ENCODE data around the gene PLEKHH2. TPM values are rescaled to one million over a fixed set of nuclear protein-coding genes. Genes with fewer than 3 reads are reported as not detected.
"Not testable (repeated sequence)": the region's sequence is repeated elsewhere in the genome, so short reads cannot be mapped to it uniquely, and the experiment has no call there.

The PLEKHH2 gene
- total RNA-seq, 3 donors from 2014 or later: 0.16 to 0.33 (median 0.26) TPM

- no peaks in the 10 kb centered on the region for H3K4me1 Mint-ChIP-seq (ENCODE audit: low read depth)
- ATAC-seq (no peak), DNase-seq (no peak)
- peaks cover 17% of the 10 kb centered on the region for H3K27me3 Mint-ChIP-seq (ENCODE audit: low read depth)
- H3K36me3 Mint-ChIP-seq (ENCODE audit: insufficient read depth): no peaks in the 10 kb centered on the region
- H3K9me3 Mint-ChIP-seq: no peaks in the 10 kb centered on the region
- H3K4me3 Mint-ChIP-seq: no peak overlapping the region
Measured at GRCh38 chr2:43616967-43617680, 19.9 kb upstream of the PLEKHH2 start.

GRCh38 chr2:43619511-43619910 is 17.5 kb upstream of the PLEKHH2 start:
- Mint-ChIP-seq H3K4me3 (no peak overlapping the region), H3K27me3 (ENCODE audit: low read depth) (peaks cover 20% of the 10 kb centered on the region), H3K36me3 (ENCODE audit: insufficient read depth) (no peaks in the 10 kb centered on the region), H3K4me1 (ENCODE audit: low read depth) (no peaks in the 10 kb centered on the region), H3K9me3 (no peaks in the 10 kb centered on the region)
- ATAC-seq (no peak), DNase-seq (no peak)

GRCh38 chr2:43622931-43623451 is 14.1 kb upstream of the PLEKHH2 start:
- ATAC-seq (no peak), DNase-seq (no peak)
- no peaks in the 10 kb centered on the region for H3K36me3 Mint-ChIP-seq (ENCODE audit: insufficient read depth)
- peaks cover 10% of the 10 kb centered on the region for H3K27me3 Mint-ChIP-seq (ENCODE audit: low read depth)
- H3K9me3 Mint-ChIP-seq: no peaks in the 10 kb centered on the region
- no peak overlapping the region for H3K4me3 Mint-ChIP-seq
- no peaks in the 10 kb centered on the region for H3K4me1 Mint-ChIP-seq (ENCODE audit: low read depth)

GRCh38 chr2:43631618-43632317 is 5.3 kb upstream of the PLEKHH2 start:
- no peak overlapping the region for H3K4me3 Mint-ChIP-seq
- peaks cover 41% of the 10 kb centered on the region for H3K27me3 Mint-ChIP-seq (ENCODE audit: low read depth)
- H3K9me3 Mint-ChIP-seq: no peaks in the 10 kb centered on the region
- ATAC-seq (no peak), DNase-seq (no peak)
- H3K4me1 Mint-ChIP-seq (ENCODE audit: low read depth): peaks cover 8% of the 10 kb centered on the region
- H3K36me3 Mint-ChIP-seq (ENCODE audit: insufficient read depth): no peaks in the 10 kb centered on the region

- H3K36me3 Mint-ChIP-seq (ENCODE audit: insufficient read depth): no peaks in the 10 kb centered on the region
- ATAC-seq (no peak), DNase-seq (no peak)
- peaks cover 13% of the 10 kb centered on the region for H3K4me1 Mint-ChIP-seq (ENCODE audit: low read depth)
- no peak overlapping the region for H3K4me3 Mint-ChIP-seq
- H3K27me3 Mint-ChIP-seq (ENCODE audit: low read depth): peaks cover 37% of the 10 kb centered on the region
- peaks cover 5% of the 10 kb centered on the region for H3K9me3 Mint-ChIP-seq
Measured at GRCh38 chr2:43634604-43635306, 2.3 kb upstream of the PLEKHH2 start.

- Mint-ChIP-seq H3K4me3 (peak overlapping the region; percentile 39), H3K27me3 (ENCODE audit: low read depth) (peaks cover 36% of the 10 kb centered on the region), H3K4me1 (ENCODE audit: low read depth) (peaks cover 13% of the 10 kb centered on the region)
- not testable (repeated sequence) for ATAC-seq; DNase-seq; H3K36me3 Mint-ChIP-seq (ENCODE audit: insufficient read depth); H3K9me3 Mint-ChIP-seq
Measured at GRCh38 chr2:43636153-43636552, 907 bp upstream of the PLEKHH2 start.

GRCh38 chr2:43636621-43637020 is 439 bp upstream of the PLEKHH2 start:
- Mint-ChIP-seq H3K27me3 (ENCODE audit: low read depth) (peaks cover 33% of the 10 kb centered on the region), H3K4me1 (ENCODE audit: low read depth) (peaks cover 13% of the 10 kb centered on the region), H3K36me3 (ENCODE audit: insufficient read depth) (no peaks in the 10 kb centered on the region), H3K4me3 (peak overlapping the region; percentile 85), H3K9me3 (peaks cover 5% of the 10 kb centered on the region)
- DNase-seq (no peak), ATAC-seq (peak; percentile 27 to 36)

- Mint-ChIP-seq H3K4me1 (ENCODE audit: low read depth) (peaks cover 3% of the 10 kb centered on the region), H3K36me3 (ENCODE audit: insufficient read depth) (no peaks in the 10 kb centered on the region), H3K4me3 (no peak overlapping the region), H3K9me3 (peaks cover 5% of the 10 kb centered on the region), H3K27me3 (ENCODE audit: low read depth) (no peaks in the 10 kb centered on the region)
- DNase-seq: no peak
- no peak for ATAC-seq
Measured at GRCh38 chr2:43642363-43642762, 5.3 kb downstream of the PLEKHH2 start.

GRCh38 chr2:43643680-43644079 is 6.6 kb downstream of the PLEKHH2 start:
- H3K4me1 Mint-ChIP-seq (ENCODE audit: low read depth): no peaks in the 10 kb centered on the region
- no peaks in the 10 kb centered on the region for H3K27me3 Mint-ChIP-seq (ENCODE audit: low read depth)
- DNase-seq (no peak), ATAC-seq (no peak)
- no peak overlapping the region for H3K4me3 Mint-ChIP-seq
- no peaks in the 10 kb centered on the region for H3K36me3 Mint-ChIP-seq (ENCODE audit: insufficient read depth)
- peaks cover 5% of the 10 kb centered on the region for H3K9me3 Mint-ChIP-seq

- ATAC-seq: no peak
- Mint-ChIP-seq H3K4me3 (no peak overlapping the region), H3K27me3 (ENCODE audit: low read depth) (peaks cover 5% of the 10 kb centered on the region), H3K9me3 (no peaks in the 10 kb centered on the region), H3K36me3 (ENCODE audit: insufficient read depth) (no peaks in the 10 kb centered on the region), H3K4me1 (ENCODE audit: low read depth) (no peaks in the 10 kb centered on the region)
- DNase-seq: no peak
Measured at GRCh38 chr2:43648994-43649701, 12.1 kb downstream of the PLEKHH2 start.

- Mint-ChIP-seq H3K9me3 (no peaks in the 10 kb centered on the region), H3K36me3 (ENCODE audit: insufficient read depth) (no peaks in the 10 kb centered on the region), H3K27me3 (ENCODE audit: low read depth) (peaks cover 5% of the 10 kb centered on the region), H3K4me1 (ENCODE audit: low read depth) (no peaks in the 10 kb centered on the region), H3K4me3 (no peak overlapping the region)
- ATAC-seq (no peak), DNase-seq (no peak)
Measured at GRCh38 chr2:43653506-43653905, 16.4 kb downstream of the PLEKHH2 start.

GRCh38 chr2:43657241-43657640 is 20.2 kb downstream of the PLEKHH2 start:
- no peak for DNase-seq
- Mint-ChIP-seq H3K9me3 (no peaks in the 10 kb centered on the region), H3K27me3 (ENCODE audit: low read depth) (no peaks in the 10 kb centered on the region), H3K4me3 (no peak overlapping the region), H3K4me1 (ENCODE audit: low read depth) (no peaks in the 10 kb centered on the region), H3K36me3 (ENCODE audit: insufficient read depth) (no peaks in the 10 kb centered on the region)
- ATAC-seq: no peak

- ATAC-seq: no peak
Measured at GRCh38 chr2:43675646-43676321, 38.7 kb downstream of the PLEKHH2 start.

More at GRCh38 chr2:43675646-43676321, 38.7 kb downstream of the PLEKHH2 start:
- H3K4me3 Mint-ChIP-seq: peak overlapping the region; percentile 42
- peaks cover 2% of the 10 kb centered on the region for H3K36me3 Mint-ChIP-seq (ENCODE audit: insufficient read depth)
- DNase-seq: no peak
- H3K4me1 Mint-ChIP-seq (ENCODE audit: low read depth): no peaks in the 10 kb centered on the region
- peaks cover 23% of the 10 kb centered on the region for H3K27me3 Mint-ChIP-seq (ENCODE audit: low read depth)
- peaks cover 18% of the 10 kb centered on the region for H3K9me3 Mint-ChIP-seq

All from activated T-cell treated with anti-CD3 and anti-CD28 coated beads, Interleukin-2, amount 50 U/mL, for 4 hours (primary cell).